GM06990 (cell line): ENCODE measurements around the gene ROR2.

Source experiments
- DNase-seq: peaks from one replicate; pipeline ENCODE4 v3.0.0-alpha.2; 2011; ENCODE audit not compliant: insufficient read length; ENCODE audit errors: extremely low read depth
- H3K27me3 ChIP-seq: replicated peaks from 2 replicates; pipeline ENCODE4 v1.6.0; 2011; ENCODE audit warnings: low read length; ENCODE audit not compliant: control insufficient read depth, insufficient read depth
- H3K36me3 ChIP-seq: 2 replicates; pipeline ENCODE4 v1.5.1; 2011; ENCODE audit warnings: low read length; ENCODE audit not compliant: control insufficient read depth, insufficient read depth
- H3K4me3 ChIP-seq: replicated peaks from 2 replicates; pipeline ENCODE4 v1.5.1; 2011; ENCODE audit warnings: low read depth, mild to moderate bottlenecking, control low read depth, low read length
- TF ChIP-seq, protein P1 (sequence below): IDR thresholded peaks from 2 replicates; pipeline ENCODE4 v1.5.1; 2011; ENCODE audit warnings: low read length, control low read depth, mild to moderate bottlenecking, inconsistent platforms; ENCODE audit not compliant: insufficient read depth, poor library complexity, severe bottlenecking

ROR2 gene

DNA sequence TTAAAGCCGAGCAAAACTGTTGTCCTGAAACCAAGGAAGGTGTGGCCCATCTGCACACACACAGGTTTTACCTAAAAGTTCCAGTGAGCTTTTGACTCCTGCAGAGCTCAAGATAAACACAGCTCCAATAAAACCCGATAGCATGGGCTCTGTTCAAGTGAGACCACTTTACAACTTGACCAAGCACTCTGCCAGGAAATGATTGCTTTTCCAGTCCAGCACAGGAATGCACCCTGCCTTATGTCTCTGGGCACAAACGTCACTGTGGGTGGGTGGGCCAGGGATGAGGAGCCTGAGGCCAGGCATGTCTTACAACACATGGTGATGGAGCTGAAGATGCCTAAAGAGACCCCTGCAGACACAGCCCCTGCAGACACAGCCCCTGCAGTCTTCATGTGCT is 115.3 kb downstream of the ROR2 start:
- no peaks in the 10 kb centered on the region for H3K27me3 ChIP-seq
- no peak for DNase-seq
- H3K4me3 ChIP-seq, result no peak overlapping the region
- TF ChIP-seq, protein P1, sequence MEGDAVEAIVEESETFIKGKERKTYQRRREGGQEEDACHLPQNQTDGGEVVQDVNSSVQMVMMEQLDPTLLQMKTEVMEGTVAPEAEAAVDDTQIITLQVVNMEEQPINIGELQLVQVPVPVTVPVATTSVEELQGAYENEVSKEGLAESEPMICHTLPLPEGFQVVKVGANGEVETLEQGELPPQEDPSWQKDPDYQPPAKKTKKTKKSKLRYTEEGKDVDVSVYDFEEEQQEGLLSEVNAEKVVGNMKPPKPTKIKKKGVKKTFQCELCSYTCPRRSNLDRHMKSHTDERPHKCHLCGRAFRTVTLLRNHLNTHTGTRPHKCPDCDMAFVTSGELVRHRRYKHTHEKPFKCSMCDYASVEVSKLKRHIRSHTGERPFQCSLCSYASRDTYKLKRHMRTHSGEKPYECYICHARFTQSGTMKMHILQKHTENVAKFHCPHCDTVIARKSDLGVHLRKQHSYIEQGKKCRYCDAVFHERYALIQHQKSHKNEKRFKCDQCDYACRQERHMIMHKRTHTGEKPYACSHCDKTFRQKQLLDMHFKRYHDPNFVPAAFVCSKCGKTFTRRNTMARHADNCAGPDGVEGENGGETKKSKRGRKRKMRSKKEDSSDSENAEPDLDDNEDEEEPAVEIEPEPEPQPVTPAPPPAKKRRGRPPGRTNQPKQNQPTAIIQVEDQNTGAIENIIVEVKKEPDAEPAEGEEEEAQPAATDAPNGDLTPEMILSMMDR, result no peak
- H3K36me3 ChIP-seq, result no peaks in the 10 kb centered on the region

DNA sequence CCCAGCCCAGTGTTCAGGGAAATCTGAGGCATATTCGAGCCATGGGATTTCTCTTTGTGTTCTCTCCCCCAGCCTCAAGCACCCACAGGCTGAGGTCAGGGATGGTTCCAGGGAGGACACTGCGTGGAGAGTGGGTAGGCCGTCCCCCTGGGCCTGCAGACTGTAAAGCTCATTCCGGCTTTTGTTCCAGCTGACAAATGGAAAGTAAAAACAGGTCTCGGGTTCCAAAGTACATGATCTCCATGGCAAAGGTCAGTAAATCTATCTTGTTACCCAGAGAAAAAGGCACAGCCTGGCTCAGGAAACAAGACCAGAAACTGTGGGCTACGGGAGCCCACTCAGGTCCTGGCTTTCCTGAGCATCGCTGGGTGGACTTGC is 116.2 kb downstream of the ROR2 start:
- TF ChIP-seq, protein P1, result no peak
- no peaks in the 10 kb centered on the region for H3K27me3 ChIP-seq
- H3K4me3 ChIP-seq, result no peak overlapping the region
- DNase-seq, result no peak
- H3K36me3 ChIP-seq, result no peaks in the 10 kb centered on the region

GRCh38 chr9:91833096-91833877 is 116.7 kb downstream of the ROR2 start:
- DNase-seq, result no peak
- H3K4me3 ChIP-seq, result no peak overlapping the region
- TF ChIP-seq, protein P1, result no peak
- H3K36me3 ChIP-seq, result no peaks in the 10 kb centered on the region
- H3K27me3 ChIP-seq, result no peaks in the 10 kb centered on the region

GRCh38 chr9:91832322-91832721 is 117.7 kb downstream of the ROR2 start:
- no peak for DNase-seq
- no peak overlapping the region for H3K4me3 ChIP-seq
- no peaks in the 10 kb centered on the region for H3K36me3 ChIP-seq
- TF ChIP-seq, protein P1, result no peak
- H3K27me3 ChIP-seq, result no peaks in the 10 kb centered on the region

DNA sequence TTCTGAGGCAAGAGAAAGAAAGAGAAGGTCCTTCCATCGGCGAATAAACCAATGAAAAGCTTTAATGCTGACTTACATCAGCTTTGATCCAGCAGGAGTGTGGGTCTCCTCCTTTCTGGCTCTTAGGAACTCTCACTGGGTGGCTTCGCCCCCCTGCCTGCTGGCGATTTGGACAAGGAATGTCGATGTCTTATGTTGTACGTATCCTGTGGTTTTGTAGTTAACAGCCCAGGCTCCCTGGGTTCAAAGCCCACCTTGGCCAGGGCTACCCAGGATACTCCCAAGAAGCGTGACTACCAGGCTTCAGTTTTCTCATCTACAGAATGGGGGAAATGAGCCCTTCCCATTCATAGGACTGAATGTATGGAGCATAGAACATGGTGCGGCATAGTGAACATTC is 124.2 kb downstream of the ROR2 start:
- no peaks in the 10 kb centered on the region for H3K36me3 ChIP-seq
- TF ChIP-seq, protein P1, result no peak
- no peaks in the 10 kb centered on the region; the same call in 1 of the 2 replicates for H3K27me3 ChIP-seq
- DNase-seq, result no peak
- no peak overlapping the region for H3K4me3 ChIP-seq
